Measurements from ENCODE around the gene PLEKHA1.

Gene PLEKHA1

DNA sequence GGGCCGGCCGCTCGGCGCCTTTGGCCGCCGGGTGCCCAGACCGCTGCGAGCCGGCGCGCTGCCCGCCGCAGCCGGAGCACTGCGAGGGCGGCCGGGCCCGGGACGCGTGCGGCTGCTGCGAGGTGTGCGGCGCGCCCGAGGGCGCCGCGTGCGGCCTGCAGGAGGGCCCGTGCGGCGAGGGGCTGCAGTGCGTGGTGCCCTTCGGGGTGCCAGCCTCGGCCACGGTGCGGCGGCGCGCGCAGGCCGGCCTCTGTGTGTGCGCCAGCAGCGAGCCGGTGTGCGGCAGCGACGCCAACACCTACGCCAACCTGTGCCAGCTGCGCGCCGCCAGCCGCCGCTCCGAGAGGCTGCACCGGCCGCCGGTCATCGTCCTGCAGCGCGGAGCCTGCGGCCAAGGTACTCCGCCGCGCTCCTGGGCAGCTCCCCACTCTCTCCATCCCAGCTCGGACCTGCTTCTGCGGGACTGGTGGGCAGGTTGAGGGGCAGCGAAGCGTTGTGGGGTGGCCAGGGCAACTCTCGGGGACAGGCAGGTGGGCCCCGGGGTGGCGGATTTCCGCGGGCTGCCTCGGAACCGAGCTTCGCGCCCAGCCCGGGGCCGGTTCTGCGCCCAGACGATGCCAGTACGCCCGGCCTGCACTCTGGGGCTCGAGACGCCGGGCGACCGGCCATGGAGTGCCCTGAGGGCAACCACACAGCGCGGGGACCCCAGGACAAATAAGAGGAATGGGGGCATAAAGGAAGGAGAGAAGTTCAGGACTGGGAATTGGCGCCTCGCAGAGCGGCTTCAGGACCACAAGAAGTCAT, 87.4 kb downstream of the PLEKHA1 start:
- FAIRE-seq (no peak), DNase-seq (ENCODE audit: insufficient read length, low spot score) (no peak)
- TF ChIP-seq TAF1 (IDR thresholded peaks at IDR 0.05; ENCODE audit: low read depth, low read length) (no peak), POLR2A (IDR thresholded peaks at IDR 0.05; ENCODE audit: low read depth, low read length) (no peak), POLR2AphosphoS5 (IDR thresholded peaks at IDR 0.05; ENCODE audit: low read depth, low read length) (no peak), PAX5 (IDR thresholded peaks at IDR 0.05; ENCODE audit: insufficient read depth, low read length, severe bottlenecking) (no peak), POU2F2 (IDR thresholded peaks at IDR 0.05; ENCODE audit: low read depth, low read length) (no peak), SPI1 (IDR thresholded peaks at IDR 0.05; ENCODE audit: low read depth, low read length) (no peak)

DNA sequence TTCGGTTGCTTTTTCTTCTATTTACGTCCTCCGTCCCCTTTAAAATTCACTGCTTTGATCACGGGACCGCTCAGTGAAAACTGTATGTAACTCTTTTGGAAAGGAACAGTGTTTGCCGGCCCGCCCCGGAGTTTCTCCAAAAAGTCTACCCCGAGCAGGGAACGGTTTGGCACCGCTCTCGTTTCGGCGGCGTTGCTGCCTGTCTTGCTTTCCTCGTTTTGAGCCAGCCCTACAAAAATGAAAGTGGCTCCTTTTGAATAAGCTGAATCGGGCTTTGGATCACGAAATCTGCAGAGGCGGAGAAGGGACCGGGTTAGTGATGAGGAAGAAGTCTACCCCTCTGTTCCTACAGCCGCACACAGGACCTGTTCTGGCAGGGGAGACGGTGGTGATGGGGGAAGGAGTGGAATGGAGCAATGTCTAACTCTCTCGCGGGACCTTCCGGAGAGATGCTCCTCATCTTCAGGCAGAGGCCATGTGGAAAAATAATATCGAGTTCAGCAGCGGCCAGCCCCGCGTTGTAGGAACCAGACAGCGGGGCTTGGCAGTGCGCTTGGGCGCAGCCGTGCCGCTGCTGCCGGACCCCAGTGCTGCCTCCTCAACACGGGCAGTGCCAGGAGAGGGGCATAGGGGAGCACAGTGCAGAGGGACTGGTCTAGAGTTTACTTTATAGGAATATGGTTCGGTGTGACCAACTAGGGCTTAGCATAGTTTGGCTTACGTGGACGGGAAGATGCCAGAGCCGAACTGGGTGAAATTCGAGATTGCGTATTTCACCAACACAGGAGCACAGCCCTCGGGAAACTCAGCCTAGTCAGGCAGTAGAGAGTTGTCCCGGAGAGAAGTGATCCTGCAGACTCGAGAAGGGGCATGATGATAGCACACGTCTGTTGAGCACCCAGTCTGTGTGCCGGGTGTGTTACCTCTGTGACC, 88.3 kb downstream of the PLEKHA1 start:
- FAIRE-seq: no peak
- DNase-seq (ENCODE audit: insufficient read length, low spot score): no peak
- no peak for TF ChIP-seq SPI1 (IDR thresholded peaks at IDR 0.05; ENCODE audit: low read depth, low read length)
- no peak for TF ChIP-seq TAF1 (IDR thresholded peaks at IDR 0.05; ENCODE audit: low read depth, low read length)
- no peak for TF ChIP-seq PAX5 (IDR thresholded peaks at IDR 0.05; ENCODE audit: insufficient read depth, low read length, severe bottlenecking)
- no peak for TF ChIP-seq POU2F2 (IDR thresholded peaks at IDR 0.05; ENCODE audit: low read depth, low read length)
- no peak for TF ChIP-seq POLR2A (IDR thresholded peaks at IDR 0.05; ENCODE audit: low read depth, low read length)
- no peak for TF ChIP-seq POLR2AphosphoS5 (IDR thresholded peaks at IDR 0.05; ENCODE audit: low read depth, low read length)

DNA sequence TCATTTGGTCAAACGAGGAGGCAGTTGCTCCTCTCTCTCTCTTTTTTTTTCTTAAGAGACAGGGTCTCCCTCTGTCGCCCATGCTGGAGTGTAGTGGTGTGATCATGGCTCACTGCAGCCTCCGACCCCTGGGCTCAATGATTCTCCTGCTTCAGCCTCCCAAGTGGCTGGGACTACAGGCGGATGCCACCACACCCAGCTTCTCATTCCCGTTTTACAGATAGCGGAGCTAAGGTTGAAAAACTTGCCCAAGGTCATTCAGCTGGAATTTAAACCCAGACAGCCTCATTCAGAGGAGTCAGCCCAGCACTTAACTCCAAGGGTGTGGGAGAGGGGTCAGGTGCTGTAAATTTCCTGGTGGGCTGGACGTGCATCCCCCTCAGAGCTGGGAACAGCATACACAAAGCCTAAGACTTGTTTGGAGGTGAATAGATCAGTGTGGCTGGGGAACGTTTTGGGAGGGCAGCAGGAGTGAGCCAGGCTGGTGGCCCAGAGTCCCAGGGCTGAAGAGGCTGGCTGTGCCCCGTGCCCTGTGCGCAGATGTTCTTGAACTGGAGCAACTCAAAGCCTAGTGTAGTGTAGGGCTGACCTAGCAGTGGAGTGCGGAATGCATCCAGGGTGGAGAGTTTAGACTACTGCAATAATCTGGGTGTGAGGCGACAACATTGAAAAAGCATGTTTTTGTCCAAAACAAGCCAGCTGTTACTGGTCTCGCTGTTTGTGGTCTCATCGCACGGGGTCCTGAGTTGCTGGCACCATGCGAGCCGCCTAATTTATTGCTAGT, 89.2 kb downstream of the PLEKHA1 start:
- no peak for FAIRE-seq
- DNase-seq (ENCODE audit: insufficient read length, low spot score): no peak
- TF ChIP-seq POLR2A (IDR thresholded peaks at IDR 0.05; ENCODE audit: low read depth, low read length) (no peak), POLR2AphosphoS5 (IDR thresholded peaks at IDR 0.05; ENCODE audit: low read depth, low read length) (no peak), TAF1 (IDR thresholded peaks at IDR 0.05; ENCODE audit: low read depth, low read length) (no peak), PAX5 (IDR thresholded peaks at IDR 0.05; ENCODE audit: insufficient read depth, low read length, severe bottlenecking) (no peak), POU2F2 (IDR thresholded peaks at IDR 0.05; ENCODE audit: low read depth, low read length) (no peak), SPI1 (IDR thresholded peaks at IDR 0.05; ENCODE audit: low read depth, low read length) (no peak)

GRCh38 chr10:122464250-122464510, 89.7 kb downstream of the PLEKHA1 start:
- TF ChIP-seq TAF1 (IDR thresholded peaks at IDR 0.05; ENCODE audit: low read depth, low read length): no peak
- no peak for TF ChIP-seq POLR2AphosphoS5 (IDR thresholded peaks at IDR 0.05; ENCODE audit: low read depth, low read length)
- no peak for TF ChIP-seq POLR2A (IDR thresholded peaks at IDR 0.05; ENCODE audit: low read depth, low read length)
- TF ChIP-seq SPI1 (IDR thresholded peaks at IDR 0.05; ENCODE audit: low read depth, low read length): no peak
- TF ChIP-seq POU2F2 (IDR thresholded peaks at IDR 0.05; ENCODE audit: low read depth, low read length): no peak
- no peak for TF ChIP-seq PAX5 (IDR thresholded peaks at IDR 0.05; ENCODE audit: insufficient read depth, low read length, severe bottlenecking)
- DNase-seq (ENCODE audit: insufficient read length, low spot score): no peak
- no peak for FAIRE-seq

- DNase-seq (ENCODE audit: insufficient read length, low spot score) (no peak), FAIRE-seq (no peak)
- TF ChIP-seq TAF1 (IDR thresholded peaks at IDR 0.05; ENCODE audit: low read depth, low read length) (no peak), POLR2AphosphoS5 (IDR thresholded peaks at IDR 0.05; ENCODE audit: low read depth, low read length) (no peak), PAX5 (IDR thresholded peaks at IDR 0.05; ENCODE audit: insufficient read depth, low read length, severe bottlenecking) (no peak), POU2F2 (IDR thresholded peaks at IDR 0.05; ENCODE audit: low read depth, low read length) (no peak), SPI1 (IDR thresholded peaks at IDR 0.05; ENCODE audit: low read depth, low read length) (no peak), POLR2A (IDR thresholded peaks at IDR 0.05; ENCODE audit: low read depth, low read length) (no peak)
These were observed 90.1 kb downstream of the PLEKHA1 start for GRCh38 chr10:122464586-122464985.

- no peak for FAIRE-seq
- TF ChIP-seq SPI1 (IDR thresholded peaks at IDR 0.05; ENCODE audit: low read depth, low read length) (no peak), PAX5 (IDR thresholded peaks at IDR 0.05; ENCODE audit: insufficient read depth, low read length, severe bottlenecking) (no peak), POLR2A (IDR thresholded peaks at IDR 0.05; ENCODE audit: low read depth, low read length) (no peak), POLR2AphosphoS5 (IDR thresholded peaks at IDR 0.05; ENCODE audit: low read depth, low read length) (no peak), TAF1 (IDR thresholded peaks at IDR 0.05; ENCODE audit: low read depth, low read length) (no peak), POU2F2 (IDR thresholded peaks at IDR 0.05; ENCODE audit: low read depth, low read length) (no peak)
- DNase-seq (ENCODE audit: insufficient read length, low spot score): no peak
These were observed 91.0 kb downstream of the PLEKHA1 start for GRCh38 chr10:122465401-122466040.

- FAIRE-seq (no peak), DNase-seq (ENCODE audit: insufficient read length, low spot score) (no peak)
- no peak for TF ChIP-seq SPI1 (IDR thresholded peaks at IDR 0.05; ENCODE audit: low read depth, low read length)
- TF ChIP-seq POLR2AphosphoS5 (IDR thresholded peaks at IDR 0.05; ENCODE audit: low read depth, low read length): no peak
- no peak for TF ChIP-seq PAX5 (IDR thresholded peaks at IDR 0.05; ENCODE audit: insufficient read depth, low read length, severe bottlenecking)
- no peak for TF ChIP-seq TAF1 (IDR thresholded peaks at IDR 0.05; ENCODE audit: low read depth, low read length)
- no peak for TF ChIP-seq POU2F2 (IDR thresholded peaks at IDR 0.05; ENCODE audit: low read depth, low read length)
- TF ChIP-seq POLR2A (IDR thresholded peaks at IDR 0.05; ENCODE audit: low read depth, low read length): no peak
These were observed 92.5 kb downstream of the PLEKHA1 start for GRCh38 chr10:122466951-122467381.

GRCh38 chr10:122467701-122468100, 93.2 kb downstream of the PLEKHA1 start:
- DNase-seq (ENCODE audit: insufficient read length, low spot score) (no peak), FAIRE-seq (no peak)
- TF ChIP-seq SPI1 (IDR thresholded peaks at IDR 0.05; ENCODE audit: low read depth, low read length): no peak
- TF ChIP-seq POLR2A (IDR thresholded peaks at IDR 0.05; ENCODE audit: low read depth, low read length): no peak
- TF ChIP-seq POLR2AphosphoS5 (IDR thresholded peaks at IDR 0.05; ENCODE audit: low read depth, low read length): no peak
- TF ChIP-seq PAX5 (IDR thresholded peaks at IDR 0.05; ENCODE audit: insufficient read depth, low read length, severe bottlenecking): no peak
- no peak for TF ChIP-seq TAF1 (IDR thresholded peaks at IDR 0.05; ENCODE audit: low read depth, low read length)
- no peak for TF ChIP-seq POU2F2 (IDR thresholded peaks at IDR 0.05; ENCODE audit: low read depth, low read length)

All from GM12891 (cell line).